ENCODE results near the gene C18orf63.

Gene C18orf63

GRCh38 chr18:74400813-74401212 is 85.2 kb downstream of the C18orf63 start:
- DNase-seq (ENCODE audit: low read depth in 1 of 2, low spot score in 1 of 2): no peak

GRCh38 chr18:74402806-74403433 is 87.3 kb downstream of the C18orf63 start:
- H3K27ac ChIP-seq (replicated peaks): no peak overlapping the region
- no peak for DNase-seq (ENCODE audit: low read depth in 1 of 2, low spot score in 1 of 2)
- peaks cover 2% of the 10 kb centered on the region for H3K27me3 ChIP-seq (ENCODE audit: insufficient read depth, poor library complexity, severe bottlenecking)
- no peak overlapping the region for H3K4me3 ChIP-seq (replicated peaks; ENCODE audit: insufficient read depth, low read length)
- TF ChIP-seq GABPA (IDR thresholded peaks at IDR 0.05; ENCODE audit: low read depth) (no peak), REST (IDR thresholded peaks at IDR 0.05; ENCODE audit: insufficient replicate concordance, low read depth) (no peak), CTCF (IDR thresholded peaks at IDR 0.05; ENCODE audit: insufficient read depth, low read length) (no peak), SPI1 (IDR thresholded peaks at IDR 0.05; ENCODE audit: borderline replicate concordance, low read depth) (no peak), POLR2AphosphoS5 (IDR thresholded peaks at IDR 0.05; ENCODE audit: low read depth) (no peak)

More at GRCh38 chr18:74400813-74401212, 85.2 kb downstream of the C18orf63 start:
- Histone ChIP-seq H3K4me3 (replicated peaks; ENCODE audit: insufficient read depth, low read length) (no peak overlapping the region), H3K27ac (replicated peaks) (no peak overlapping the region), H3K27me3 (ENCODE audit: insufficient read depth, poor library complexity, severe bottlenecking) (no peaks in the 10 kb centered on the region)
- TF ChIP-seq REST (IDR thresholded peaks at IDR 0.05; ENCODE audit: insufficient replicate concordance, low read depth): no peak
- TF ChIP-seq GABPA (IDR thresholded peaks at IDR 0.05; ENCODE audit: low read depth): no peak
- TF ChIP-seq SPI1 (IDR thresholded peaks at IDR 0.05; ENCODE audit: borderline replicate concordance, low read depth): no peak
- no peak for TF ChIP-seq POLR2AphosphoS5 (IDR thresholded peaks at IDR 0.05; ENCODE audit: low read depth)
- no peak for TF ChIP-seq CTCF (IDR thresholded peaks at IDR 0.05; ENCODE audit: insufficient read depth, low read length)

GRCh38 chr18:74407888-74408287 is 92.2 kb downstream of the C18orf63 start:
- Histone ChIP-seq H3K27ac (replicated peaks) (no peak overlapping the region), H3K4me3 (replicated peaks; ENCODE audit: insufficient read depth, low read length) (no peak overlapping the region), H3K27me3 (ENCODE audit: insufficient read depth, poor library complexity, severe bottlenecking) (peaks cover 3% of the 10 kb centered on the region)
- TF ChIP-seq REST (IDR thresholded peaks at IDR 0.05; ENCODE audit: insufficient replicate concordance, low read depth) (no peak), POLR2AphosphoS5 (IDR thresholded peaks at IDR 0.05; ENCODE audit: low read depth) (no peak), GABPA (IDR thresholded peaks at IDR 0.05; ENCODE audit: low read depth) (no peak), SPI1 (IDR thresholded peaks at IDR 0.05; ENCODE audit: borderline replicate concordance, low read depth) (no peak), CTCF (IDR thresholded peaks at IDR 0.05; ENCODE audit: insufficient read depth, low read length) (no peak)
- no peak for DNase-seq (ENCODE audit: low read depth in 1 of 2, low spot score in 1 of 2)

All from HL-60 (cell line).